ENCODE measurements around the gene THOC6.
A peak's percentile ranks its signal among the peaks of the same experiment; 100 is the strongest.

GRCh38 chr16:3045758-3046640 is 22.2 kb downstream of the THOC6 start, which contains the start of gene MMP25:
- TF ChIP-seq CTCF (IDR thresholded peaks at IDR 0.05; ENCODE audit: poor library complexity), result no peak
- TF ChIP-seq EZH2 (IDR thresholded peaks at IDR 0.05; ENCODE audit: borderline replicate concordance), result peak; percentile 15
- peak; percentile 82 for TF ChIP-seq EZH2phosphoT487 (IDR thresholded peaks at IDR 0.05; ENCODE audit: low read depth, severe bottlenecking, unreplicated experiment)

Measured in hepatocyte (in vitro differentiated cells).